ENCODE measurements around the gene GTPBP6. TPM values are rescaled to one million over a fixed set of nuclear protein-coding genes. Genes with fewer than 3 reads are reported as not detected.

Gene GTPBP6, protein sequence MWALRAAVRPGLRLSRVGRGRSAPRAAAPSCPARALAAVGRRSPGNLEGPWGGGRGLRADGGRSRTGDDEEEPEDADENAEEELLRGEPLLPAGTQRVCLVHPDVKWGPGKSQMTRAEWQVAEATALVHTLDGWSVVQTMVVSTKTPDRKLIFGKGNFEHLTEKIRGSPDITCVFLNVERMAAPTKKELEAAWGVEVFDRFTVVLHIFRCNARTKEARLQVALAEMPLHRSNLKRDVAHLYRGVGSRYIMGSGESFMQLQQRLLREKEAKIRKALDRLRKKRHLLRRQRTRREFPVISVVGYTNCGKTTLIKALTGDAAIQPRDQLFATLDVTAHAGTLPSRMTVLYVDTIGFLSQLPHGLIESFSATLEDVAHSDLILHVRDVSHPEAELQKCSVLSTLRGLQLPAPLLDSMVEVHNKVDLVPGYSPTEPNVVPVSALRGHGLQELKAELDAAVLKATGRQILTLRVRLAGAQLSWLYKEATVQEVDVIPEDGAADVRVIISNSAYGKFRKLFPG
- 33.5 and 41.2 TPM in 2 replicates for total RNA-seq

DNA sequence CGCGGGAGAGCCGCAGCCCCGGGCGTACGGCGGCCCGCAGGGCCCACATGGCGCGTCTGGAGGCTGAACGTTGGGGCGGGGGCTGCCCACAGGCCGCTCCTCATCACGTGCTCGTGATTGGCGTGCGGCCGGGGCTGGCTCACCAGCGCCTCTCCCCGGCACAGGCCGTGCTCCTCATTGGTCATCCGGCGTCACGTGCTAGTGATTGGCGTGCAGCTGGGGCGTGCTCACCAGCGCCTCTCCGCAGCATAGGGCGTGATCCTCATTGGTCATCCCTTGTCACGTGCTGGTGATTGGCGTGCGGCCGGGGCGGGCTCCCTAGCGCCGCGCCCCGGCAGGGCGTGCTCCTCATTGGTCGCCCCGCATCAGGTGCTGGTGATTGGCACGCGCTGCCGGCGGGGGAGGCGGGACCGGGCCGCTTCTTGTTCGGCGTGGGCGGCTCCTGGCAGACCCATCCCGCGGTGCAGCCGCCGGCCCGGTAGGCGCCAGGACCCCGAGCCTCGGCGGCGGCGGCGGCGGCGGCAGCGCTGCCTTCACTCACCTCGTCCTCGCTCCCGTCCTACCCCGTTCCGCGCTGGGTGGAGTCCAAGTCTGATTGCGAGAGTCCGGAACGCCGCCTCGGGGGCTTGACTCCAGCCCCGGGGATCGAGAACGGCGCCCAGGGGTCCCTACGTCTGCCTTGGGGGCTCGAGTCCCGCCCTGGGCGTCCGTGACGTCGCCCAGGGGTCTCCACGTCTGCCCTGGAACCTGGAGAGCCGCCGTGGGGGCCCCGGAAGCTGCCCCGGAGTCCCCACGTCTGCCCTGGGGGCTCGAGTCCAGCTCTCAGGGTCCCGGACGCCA is at the start of gene GTPBP6:
TSS of gene GTPBP6 (minus strand) at position 58 of the 840 bp plus-strand sequence. CDS start at position 49, 9 bp downstream.

DNA sequence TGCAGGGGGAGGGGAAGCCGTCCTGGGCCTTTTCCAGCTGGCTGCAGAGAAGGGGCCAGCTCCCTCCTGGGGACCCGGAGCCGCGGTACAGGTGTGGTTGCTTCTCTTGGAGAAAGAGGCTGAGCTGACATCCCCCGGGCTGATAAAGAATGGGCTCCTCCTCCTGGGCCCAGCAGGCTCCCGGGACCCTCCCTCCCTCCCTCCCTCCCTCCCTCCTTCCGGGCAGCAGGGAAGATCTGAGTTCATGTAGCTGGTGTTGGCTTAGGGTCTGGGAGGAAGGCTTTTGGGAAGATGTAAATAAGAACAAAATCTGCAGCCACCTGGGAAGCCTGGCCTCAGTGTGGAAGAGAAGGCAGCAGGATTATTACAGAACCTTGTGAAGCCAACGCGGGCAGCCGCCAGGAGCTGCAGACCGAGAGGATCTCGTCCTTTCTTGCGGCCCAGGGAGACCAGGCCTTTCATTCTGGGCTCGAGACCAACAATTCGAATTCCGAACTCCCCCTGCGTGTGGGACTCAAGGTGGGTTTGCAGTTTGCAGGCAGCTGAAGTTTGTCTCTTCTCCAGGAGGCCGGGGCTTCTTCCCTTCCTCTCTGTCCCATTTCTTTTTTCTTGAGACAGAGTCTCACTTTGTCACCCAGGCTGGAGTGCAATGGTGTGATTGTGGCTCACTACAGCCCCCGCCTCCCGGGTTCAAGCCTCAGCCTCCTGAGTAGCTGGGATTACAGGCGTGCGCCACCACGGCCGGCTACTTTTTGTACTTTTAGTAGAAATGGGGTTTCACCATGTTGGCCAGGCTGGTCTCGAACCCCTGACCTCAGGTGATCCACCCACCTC is 37.2 kb downstream of the GTPBP6 start, which contains the start of gene PLCXD1:
TSS of gene PLCXD1 (plus strand) at position 216 of the 834 bp plus-strand sequence. CDS start 2,807 bp downstream, outside the sequence.

Other genes starting within 250 kb of the GTPBP6 start
- gene PLCXD1, start 37.4 kb downstream of the GTPBP6 start, total RNA-seq: 10.4 and 10.6 TPM in 2 replicates
- 9.4 and 11.8 TPM in 2 replicates for gene PPP2R3B, start 68.1 kb upstream of the GTPBP6 start, total RNA-seq